SK-N-MC (cell line): ENCODE measurements around the gene ELMOD3.

Experiments used
- EZH2 ChIP-seq: fragments of 200-600 bp; sonication (generic); IDR thresholded peaks from one replicate; pipeline ENCODE4 v1.6.1; 2017; ENCODE audit warnings: antibody characterized with exemption
- POLR2AphosphoS5 ChIP-seq: IDR thresholded peaks from 2 replicates; pipeline ENCODE4 v1.6.1; 2012; ENCODE audit warnings: mild to moderate bottlenecking, low read depth, low read length, borderline replicate concordance

DNA sequence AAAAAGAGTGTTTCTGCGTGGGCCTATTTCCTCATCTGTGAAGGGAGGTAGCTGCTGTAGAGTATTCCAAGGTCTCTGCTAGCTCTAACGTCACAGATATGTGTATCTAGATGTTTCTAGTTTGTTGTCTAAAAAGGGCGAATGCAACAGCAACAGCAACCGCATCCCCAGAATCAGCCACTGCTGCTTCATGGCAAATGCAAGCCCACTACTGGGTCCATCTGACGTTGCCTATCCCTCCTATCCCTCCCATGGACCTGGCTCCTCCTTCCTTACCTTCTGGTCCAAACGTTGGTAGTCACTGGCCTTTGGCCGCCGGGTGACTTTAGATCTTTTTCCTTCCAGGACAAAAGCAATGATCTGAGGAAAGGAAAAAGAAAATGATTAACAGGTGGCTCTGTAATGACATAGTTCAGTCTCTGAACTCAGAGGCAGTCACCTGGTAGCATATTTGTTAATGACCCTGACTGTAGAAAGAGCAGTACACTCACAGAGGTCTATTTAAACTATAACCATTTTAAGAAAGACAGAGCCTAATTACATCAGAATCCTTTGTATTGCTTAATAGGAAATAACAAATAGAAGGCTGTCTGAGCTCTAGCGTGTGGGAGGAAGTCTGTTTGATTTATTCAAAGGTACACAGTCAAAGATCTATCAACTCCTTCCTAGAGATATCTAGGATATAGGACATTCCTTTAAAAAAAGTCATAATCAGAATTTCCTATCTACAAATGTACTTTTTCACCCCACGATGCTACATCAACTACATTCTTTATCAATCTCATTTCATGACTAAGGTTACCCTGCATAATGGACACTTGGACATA, 29.7 kb upstream of the ELMOD3 start:
- TF ChIP-seq EZH2 (no peak), POLR2AphosphoS5 (no peak)
